ENCODE data around the gene CPAMD8.
A peak's percentile ranks its signal among the peaks of the same experiment; 100 is the strongest.

Gene CPAMD8

GRCh38 chr19:17073869-17074633 lies 47.4 kb upstream of the CPAMD8 start:
- H3K27ac ChIP-seq: peak overlapping the region; percentile 70; the same call in 1 of the 2 replicates

GRCh38 chr19:17070912-17071311 lies 44.3 kb upstream of the CPAMD8 start:
- H3K27me3 ChIP-seq (ENCODE audit: insufficient read depth, low read depth): no peaks in the 10 kb centered on the region
- H3K4me2 ChIP-seq: no peak overlapping the region
- H3K36me3 ChIP-seq (ENCODE audit: insufficient read depth): no peaks in the 10 kb centered on the region
- H3K27ac ChIP-seq: no peak overlapping the region
- H3K79me2 ChIP-seq (ENCODE audit: insufficient read depth, low read depth): peaks cover 19% of the 10 kb centered on the region
- peaks cover 17% of the 10 kb centered on the region for H3K4me1 ChIP-seq (ENCODE audit: low read depth, poor library complexity, severe bottlenecking)
- no peak for TF ChIP-seq CTCF (conservative IDR thresholded peaks at IDR 0.05; ENCODE audit: low read depth, low read length)
- H2AFZ ChIP-seq (ENCODE audit: low read depth): no peak overlapping the region
- H3K9ac ChIP-seq: no peak overlapping the region
- H4K20me1 ChIP-seq (ENCODE audit: insufficient read depth): peaks cover 3% of the 10 kb centered on the region; the same call in 1 of the 2 replicates
- no peak overlapping the region for H3K4me3 ChIP-seq (IDR thresholded peaks at IDR 0.05; ENCODE audit: insufficient read depth, low read depth, low read length)

More at GRCh38 chr19:17073869-17074633, 47.4 kb upstream of the CPAMD8 start:
- Histone ChIP-seq H3K79me2 (ENCODE audit: insufficient read depth, low read depth) (peaks cover 26% of the 10 kb centered on the region), H3K27me3 (ENCODE audit: insufficient read depth, low read depth) (no peaks in the 10 kb centered on the region), H3K9ac (peak overlapping the region; percentile 90; the same call in 1 of the 2 replicates), H3K4me3 (IDR thresholded peaks at IDR 0.05; ENCODE audit: insufficient read depth, low read depth, low read length) (peak overlapping the region; percentile 59), H4K20me1 (ENCODE audit: insufficient read depth) (no peaks in the 10 kb centered on the region), H3K4me2 (peak overlapping the region; percentile 89), H3K4me1 (ENCODE audit: low read depth, poor library complexity, severe bottlenecking) (peaks cover 23% of the 10 kb centered on the region), H2AFZ (ENCODE audit: low read depth) (no peak overlapping the region), H3K36me3 (ENCODE audit: insufficient read depth) (no peaks in the 10 kb centered on the region)
- no peak for TF ChIP-seq CTCF (conservative IDR thresholded peaks at IDR 0.05; ENCODE audit: low read depth, low read length)

- Histone ChIP-seq H3K36me3 (ENCODE audit: insufficient read depth) (no peaks in the 10 kb centered on the region), H3K9ac (no peak overlapping the region), H3K27ac (no peak overlapping the region), H2AFZ (ENCODE audit: low read depth) (no peak overlapping the region), H3K4me3 (IDR thresholded peaks at IDR 0.05; ENCODE audit: insufficient read depth, low read depth, low read length) (no peak overlapping the region), H4K20me1 (ENCODE audit: insufficient read depth) (peaks cover 3% of the 10 kb centered on the region; the same call in 1 of the 2 replicates), H3K4me2 (no peak overlapping the region), H3K4me1 (ENCODE audit: low read depth, poor library complexity, severe bottlenecking) (peaks cover 20% of the 10 kb centered on the region), H3K79me2 (ENCODE audit: insufficient read depth, low read depth) (peaks cover 19% of the 10 kb centered on the region), H3K27me3 (ENCODE audit: insufficient read depth, low read depth) (no peaks in the 10 kb centered on the region)
- no peak for TF ChIP-seq CTCF (conservative IDR thresholded peaks at IDR 0.05; ENCODE audit: low read depth, low read length)
Observed at GRCh38 chr19:17070421-17070820, 43.8 kb upstream of the CPAMD8 start.

- no peaks in the 10 kb centered on the region for H3K27me3 ChIP-seq (ENCODE audit: insufficient read depth, low read depth)
- H3K4me3 ChIP-seq (IDR thresholded peaks at IDR 0.05; ENCODE audit: insufficient read depth, low read depth, low read length): no peak overlapping the region
- TF ChIP-seq CTCF (conservative IDR thresholded peaks at IDR 0.05; ENCODE audit: low read depth, low read length): no peak
- no peaks in the 10 kb centered on the region for H3K36me3 ChIP-seq (ENCODE audit: insufficient read depth)
- H3K9ac ChIP-seq: no peak overlapping the region
- no peak overlapping the region for H3K27ac ChIP-seq
- peaks cover 3% of the 10 kb centered on the region; the same call in 1 of the 2 replicates for H4K20me1 ChIP-seq (ENCODE audit: insufficient read depth)
- no peak overlapping the region for H3K4me2 ChIP-seq
- H3K4me1 ChIP-seq (ENCODE audit: low read depth, poor library complexity, severe bottlenecking): peaks cover 28% of the 10 kb centered on the region
- no peak overlapping the region for H2AFZ ChIP-seq (ENCODE audit: low read depth)
- H3K79me2 ChIP-seq (ENCODE audit: insufficient read depth, low read depth): peaks cover 13% of the 10 kb centered on the region
Observed at GRCh38 chr19:17069193-17069592, 42.6 kb upstream of the CPAMD8 start.
